Spleen (tissue), 11 donors: ENCODE measurements around the gene ABCA4. TPM values are rescaled to one million over a fixed set of nuclear protein-coding genes. Genes with fewer than 3 reads are reported as not detected.
A peak's percentile ranks its signal among the peaks of the same experiment; 100 is the strongest.

Experiments
- DNase-seq: peaks from one replicate; pipeline ENCODE4 v3.0.0-alpha.2; 2020
- H3K27ac ChIP-seq, 8 donors: fragments of 200-600 bp; sonication (generic) in 7 of 8; 1 replicate in 4 of 8; 2 replicates in 4 of 8; pipeline versions ENCODE4 v1.5.0 to v1.8.0; 2016 to 2021; ENCODE audit warnings: inconsistent platforms in 4 of 8, mild to moderate bottlenecking in 4 of 8, moderate library complexity in 1 of 8
- H3K27me3 ChIP-seq, 7 donors: fragments of 200-600 bp; sonication (generic) in 6 of 7; replicated peaks in 1 of 7; 1 replicate in 4 of 7; 2 replicates in 3 of 7; pipeline versions ENCODE4 v1.5.0 to v1.8.0; 2016 to 2021; ENCODE audit warnings: inconsistent platforms in 3 of 7, mild to moderate bottlenecking in 1 of 7
- H3K36me3 ChIP-seq, 6 donors: fragments of 200-600 bp; sonication (generic) in 5 of 6; 1 replicate in 4 of 6; 2 replicates in 2 of 6; pipeline versions ENCODE4 v1.5.0 to v1.8.0; 2016 to 2021; ENCODE audit warnings: inconsistent platforms in 2 of 6
- H3K4me1 ChIP-seq, 6 donors: fragments of 200-600 bp; sonication (generic) in 5 of 6; 1 replicate in 3 of 6; 2 replicates in 3 of 6; pipeline versions ENCODE4 v1.5.0 to v1.8.0; 2016 to 2021; ENCODE audit warnings: inconsistent platforms in 3 of 6
- H3K4me3 ChIP-seq, 8 donors: fragments of 200-600 bp; sonication (generic) in 7 of 8; 1 replicate in 4 of 8; 2 replicates in 4 of 8; pipeline versions ENCODE4 v1.5.0 to v1.8.0; 2016 to 2021; ENCODE audit warnings: inconsistent platforms in 4 of 8, mild to moderate bottlenecking in 4 of 8, moderate library complexity in 2 of 8
- H3K9me3 ChIP-seq, 8 donors: fragments of 200-600 bp; sonication (generic) in 7 of 8; 1 replicate in 4 of 8; 2 replicates in 4 of 8; pipeline versions ENCODE4 v1.5.0 to v1.8.0; 2016 to 2021; ENCODE audit warnings: inconsistent platforms in 4 of 8
- POLR2A ChIP-seq, 3 donors: fragments of 450-650 bp; IDR thresholded peaks; one replicate each; pipeline ENCODE4 v1.5.1; 2017; ENCODE audit warnings: antibody characterized with exemption in 3 of 3, mild to moderate bottlenecking in 1 of 3
- POLR2AphosphoS5 ChIP-seq, 3 donors: sonication (generic); formaldehyde crosslinking; IDR thresholded peaks; one replicate each; pipeline ENCODE4 v1.5.1; 2017; ENCODE audit warnings: antibody characterized with exemption in 3 of 3
- WGBS, 5 donors: extraction: QIAGEN DNeasy Blood & Tissue Kit in 3 of 5; methylation state at CpG; one replicate each; pipeline versions ENCODE4 v1.1.5 to v1.1.7; 2013 to 2018; 5-methylcytosine and 5-hydroxymethylcytosine counted together
- intact Hi-C: fragments of 100-400 bp; cut with DNase I; formaldehyde crosslinking; loops from one replicate; pipeline ENCODE4 v1.15.0; 2023; ENCODE audit warnings: low total_unique reads
- polyA plus RNA-seq, 3 donors: library from polyadenylated mRNA; stranded (reverse); fragments of 200-250 nt; gene quantifications; one replicate each; pipeline ENCODE4 v1.2.1, GENCODE V29; 2013
- total RNA-seq, 7 donors: library from RNA; depleted of rRNA in 3 of 7; stranded (reverse); fragments of >200 nt in 3 of 7; fragmentation: NEBNext Ultra II Directional in 4 of 7; extraction: Animal tissue kit (Norgen Biotek cat#: 25700) in 4 of 7; gene quantifications; one replicate each; pipeline versions ENCODE4 v1.1.0 to v1.2.1, GENCODE V29; 2016 to 2021
- TF ChIP-seq, protein P1 (sequence below), 11 experiments: fragments of 200-600 bp in 7 of 11; fragments of 450-650 bp in 4 of 11; sonication (generic) in 4 of 11; IDR thresholded peaks in 8 of 11; conservative IDR thresholded peaks in 3 of 11; 1 replicate in 7 of 11; 2 replicates in 4 of 11; pipeline versions ENCODE4 v1.4.0 to v1.8.0; 2016 to 2021; ENCODE audit warnings: antibody characterized with exemption in 11 of 11, inconsistent platforms in 4 of 11, mild to moderate bottlenecking in 1 of 11
- donor health status: healthy with polysubstance abuse.
- donor health status: DM: no; HTN: no; CAD: no; lungs with moderate emphysema.
- donor health status: DM: no; HTN: no; CAD: no.
- donor health status: Bipolar disorder and iron deficiency.
- donor health status: healthy.
- donor health status: DM: no; HTN: no; CAD: no.
- donor health status: DM: yes; HTN: yes; CAD: no.

Gene ABCA4
- total and polyA plus RNA-seq, 10 donors: 0.04 to 0.64 (median 0.24) TPM

DNA sequence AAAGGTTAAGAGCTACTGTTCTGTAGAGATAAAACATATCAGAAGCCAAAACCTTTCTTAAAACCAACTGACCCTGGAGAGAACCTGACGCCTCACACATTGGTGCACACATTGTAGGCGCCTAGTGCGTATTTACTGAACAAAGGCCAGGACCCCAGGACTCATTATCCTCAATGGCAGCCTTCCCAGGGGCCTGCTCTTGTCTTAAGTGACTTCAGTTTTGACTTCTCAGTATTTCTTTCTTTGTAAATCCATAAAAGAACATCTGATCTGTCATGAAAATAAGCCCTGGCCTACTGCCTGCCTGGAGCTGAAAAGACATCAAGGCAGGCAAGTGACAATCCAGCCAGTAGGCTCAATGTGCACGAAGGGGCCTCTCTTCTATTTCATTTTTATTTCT is 27.6 kb downstream of the ABCA4 start:
- H3K36me3 ChIP-seq: no peaks in the 10 kb centered on the region
- intact Hi-C loops: no loop called here
- no peaks in the 10 kb centered on the region for H3K9me3 ChIP-seq
- DNase-seq: no peak
- TF ChIP-seq POLR2A (IDR thresholded peaks at IDR 0.05): no peak
- TF ChIP-seq, protein P1, sequence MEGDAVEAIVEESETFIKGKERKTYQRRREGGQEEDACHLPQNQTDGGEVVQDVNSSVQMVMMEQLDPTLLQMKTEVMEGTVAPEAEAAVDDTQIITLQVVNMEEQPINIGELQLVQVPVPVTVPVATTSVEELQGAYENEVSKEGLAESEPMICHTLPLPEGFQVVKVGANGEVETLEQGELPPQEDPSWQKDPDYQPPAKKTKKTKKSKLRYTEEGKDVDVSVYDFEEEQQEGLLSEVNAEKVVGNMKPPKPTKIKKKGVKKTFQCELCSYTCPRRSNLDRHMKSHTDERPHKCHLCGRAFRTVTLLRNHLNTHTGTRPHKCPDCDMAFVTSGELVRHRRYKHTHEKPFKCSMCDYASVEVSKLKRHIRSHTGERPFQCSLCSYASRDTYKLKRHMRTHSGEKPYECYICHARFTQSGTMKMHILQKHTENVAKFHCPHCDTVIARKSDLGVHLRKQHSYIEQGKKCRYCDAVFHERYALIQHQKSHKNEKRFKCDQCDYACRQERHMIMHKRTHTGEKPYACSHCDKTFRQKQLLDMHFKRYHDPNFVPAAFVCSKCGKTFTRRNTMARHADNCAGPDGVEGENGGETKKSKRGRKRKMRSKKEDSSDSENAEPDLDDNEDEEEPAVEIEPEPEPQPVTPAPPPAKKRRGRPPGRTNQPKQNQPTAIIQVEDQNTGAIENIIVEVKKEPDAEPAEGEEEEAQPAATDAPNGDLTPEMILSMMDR (IDR thresholded peaks at IDR 0.05 in 8 of 11, conservative IDR thresholded peaks at IDR 0.05 in 3 of 11): no peak
- TF ChIP-seq POLR2AphosphoS5 (IDR thresholded peaks at IDR 0.05): no peak
- H3K4me1 ChIP-seq: peaks cover 18 to 53% (median 33%) of the 10 kb centered on the region in 6 donors
- H3K27me3 ChIP-seq: peaks cover 0 to 12% (median 0%) of the 10 kb centered on the region in 7 donors
- H3K4me3 ChIP-seq: no peak overlapping the region
- WGBS, 5 donors: 79 to 87% (median 83%) methylated on average over 4 of the region's 4 CpGs
- H3K27ac ChIP-seq: peak overlapping the region in 7 of 8 donors; percentile 58 to 78 (median 76)

- Histone ChIP-seq H3K4me1 (peaks cover 18 to 53% (median 33%) of the 10 kb centered on the region in 6 donors), H3K9me3 (no peaks in the 10 kb centered on the region), H3K4me3 (no peak overlapping the region), H3K36me3 (no peaks in the 10 kb centered on the region), H3K27ac (peak overlapping the region in 7 of 8 donors; percentile 61 to 78 (median 76)), H3K27me3 (peaks cover 0 to 12% (median 0%) of the 10 kb centered on the region in 7 donors)
- no peak for DNase-seq
- TF ChIP-seq, protein P1 (IDR thresholded peaks at IDR 0.05 in 8 of 11, conservative IDR thresholded peaks at IDR 0.05 in 3 of 11): no peak
- no peak for TF ChIP-seq POLR2A (IDR thresholded peaks at IDR 0.05)
- TF ChIP-seq POLR2AphosphoS5 (IDR thresholded peaks at IDR 0.05): peak in 2 of 3 donors; percentile 39 to 69
- intact Hi-C loops: no loop called here
- 4 to 12% (median 4%) methylated on average over 4 of the region's 4 CpGs for WGBS, 5 donors
Measured at GRCh38 chr1:94092210-94092613, 28.7 kb downstream of the ABCA4 start.

- WGBS, 5 donors: 58 to 65% (median 61%) methylated on average over 3 of the region's 3 CpGs
- H3K36me3 ChIP-seq: no peaks in the 10 kb centered on the region
- no peak for DNase-seq
- intact Hi-C loops: no loop called here
- no peak overlapping the region for H3K4me3 ChIP-seq
- H3K27me3 ChIP-seq: peaks cover 0 to 13% (median 0%) of the 10 kb centered on the region in 7 donors
- H3K9me3 ChIP-seq: no peaks in the 10 kb centered on the region
- H3K27ac ChIP-seq: peak overlapping the region in 7 of 8 donors; percentile 6 to 78 (median 61)
- TF ChIP-seq, protein P1 (IDR thresholded peaks at IDR 0.05 in 8 of 11, conservative IDR thresholded peaks at IDR 0.05 in 3 of 11): no peak
- TF ChIP-seq POLR2AphosphoS5 (IDR thresholded peaks at IDR 0.05) (no peak), POLR2A (IDR thresholded peaks at IDR 0.05) (no peak)
- peaks cover 16 to 49% (median 29%) of the 10 kb centered on the region in 6 donors for H3K4me1 ChIP-seq
Measured at GRCh38 chr1:94090761-94091160, 30.2 kb downstream of the ABCA4 start.

GRCh38 chr1:94087193-94087592 is 33.8 kb downstream of the ABCA4 start:
- Histone ChIP-seq H3K36me3 (no peaks in the 10 kb centered on the region), H3K9me3 (no peaks in the 10 kb centered on the region), H3K4me3 (no peak overlapping the region), H3K27me3 (peaks cover 0 to 19% (median 0%) of the 10 kb centered on the region in 7 donors), H3K27ac (no peak overlapping the region), H3K4me1 (peaks cover 4 to 24% (median 9%) of the 10 kb centered on the region in 6 donors)
- intact Hi-C loops: no loop called here
- no peak for DNase-seq
- WGBS, 5 donors: 66 to 80% (median 71%) methylated on average over 2 of the region's 2 CpGs
- TF ChIP-seq POLR2AphosphoS5 (IDR thresholded peaks at IDR 0.05) (no peak), POLR2A (IDR thresholded peaks at IDR 0.05) (no peak)
- TF ChIP-seq, protein P1 (IDR thresholded peaks at IDR 0.05 in 8 of 11, conservative IDR thresholded peaks at IDR 0.05 in 3 of 11): no peak
